ENCODE results near the gene VPS13C.
"Not testable (repeated sequence)": the region's sequence is repeated elsewhere in the genome, so short reads cannot be mapped to it uniquely, and the experiment has no call there.

The VPS13C gene

DNA sequence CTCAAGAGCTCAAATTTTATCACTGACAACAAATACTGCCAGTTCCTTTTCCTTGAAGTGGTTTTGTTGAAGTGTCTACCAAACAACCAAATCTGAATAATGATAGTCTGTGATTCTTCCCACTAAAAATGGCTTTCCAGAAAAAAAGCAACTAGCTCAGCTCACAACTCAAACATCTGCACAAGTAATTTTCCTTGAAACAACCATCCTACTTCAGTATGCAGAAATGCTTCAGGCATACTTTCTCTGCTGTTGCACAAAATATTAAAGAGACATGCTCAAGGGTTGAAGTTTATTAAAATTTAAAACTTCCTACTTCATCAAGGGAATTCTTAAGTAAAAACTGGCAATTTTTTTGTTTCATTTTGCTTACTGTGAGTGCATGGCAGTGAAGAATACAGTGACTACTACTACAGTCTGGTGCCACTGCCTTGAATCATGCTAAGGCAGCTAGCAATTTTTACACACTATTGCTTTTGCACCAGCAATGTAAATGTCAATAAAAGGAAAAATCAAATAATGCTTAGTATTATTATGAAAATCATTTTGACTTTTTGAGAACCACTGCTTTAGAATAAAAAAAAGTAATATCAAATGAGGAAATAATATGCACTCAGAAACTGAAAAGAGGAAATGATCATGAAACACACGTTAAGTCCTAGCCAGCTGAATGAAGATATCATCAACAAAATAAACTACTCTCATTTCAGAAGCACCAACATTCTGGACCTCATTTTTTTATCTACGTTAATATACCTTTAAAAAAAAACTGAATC, 33.6 kb downstream of the VPS13C start:
- DNase-seq (ENCODE audit: low read depth in 2 of 2) = no peak
- no peak overlapping the region for H3K4me3 ChIP-seq (replicated peaks in 1 of 2; ENCODE audit: low read depth in 2 of 2, low read length in 2 of 2)
- no peak for TF ChIP-seq CTCF (IDR thresholded peaks at IDR 0.05; ENCODE audit: low read depth, low read length)

- H3K4me3 ChIP-seq (replicated peaks in 1 of 2; ENCODE audit: low read depth in 2 of 2, low read length in 2 of 2) = no peak overlapping the region
- no peak for DNase-seq (ENCODE audit: low read depth in 2 of 2)
- TF ChIP-seq CTCF (IDR thresholded peaks at IDR 0.05; ENCODE audit: low read depth, low read length) = peak; percentile 46
Measured at GRCh38 chr15:62021991-62022600, 38.2 kb downstream of the VPS13C start.

GRCh38 chr15:62020576-62021160, 39.6 kb downstream of the VPS13C start:
- DNase-seq (ENCODE audit: low read depth in 2 of 2) = peak in 1 of 2 donors; percentile 50
- TF ChIP-seq CTCF (IDR thresholded peaks at IDR 0.05; ENCODE audit: low read depth, low read length) = no peak
- no peak overlapping the region for H3K4me3 ChIP-seq (replicated peaks in 1 of 2; ENCODE audit: low read depth in 2 of 2, low read length in 2 of 2)

- H3K4me3 ChIP-seq (replicated peaks in 1 of 2; ENCODE audit: low read depth in 2 of 2, low read length in 2 of 2); DNase-seq (ENCODE audit: low read depth in 2 of 2): not testable (repeated sequence)
Measured at GRCh38 chr15:62005354-62005753, 54.9 kb downstream of the VPS13C start.

GRCh38 chr15:61997786-61998185, 62.5 kb downstream of the VPS13C start:
- TF ChIP-seq CTCF (IDR thresholded peaks at IDR 0.05; ENCODE audit: low read depth, low read length) = peak; percentile 20
- no peak overlapping the region for H3K4me3 ChIP-seq (replicated peaks in 1 of 2; ENCODE audit: low read depth in 2 of 2, low read length in 2 of 2)
- DNase-seq (ENCODE audit: low read depth in 2 of 2) = peak; percentile 64 to 74

DNA sequence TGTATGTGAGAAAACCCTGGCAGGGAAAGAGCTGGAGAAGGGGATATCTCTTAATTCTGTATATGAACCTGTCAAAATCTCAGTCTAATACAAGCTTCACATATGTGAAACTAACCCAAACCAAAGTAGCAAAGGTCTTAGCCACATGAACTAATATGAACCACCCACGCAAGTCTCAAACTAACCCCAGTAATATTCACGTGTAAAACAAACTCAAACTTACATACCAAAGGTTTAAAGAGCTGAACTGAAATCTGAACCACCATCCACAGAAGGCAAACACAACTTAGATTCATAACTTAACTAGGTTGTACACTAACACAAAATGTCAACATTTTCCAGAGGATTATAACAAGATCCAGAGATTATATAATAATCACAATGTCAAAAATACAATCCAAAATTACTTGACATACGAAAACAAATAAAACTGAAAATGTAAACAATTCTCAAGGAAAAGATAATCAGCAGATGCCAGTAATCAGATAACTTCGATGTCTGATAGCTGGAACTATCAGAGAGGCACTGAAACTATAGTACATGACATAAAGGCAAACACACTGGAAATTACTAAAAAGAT, 64.1 kb downstream of the VPS13C start:
- no peak for DNase-seq (ENCODE audit: low read depth in 2 of 2)
- no peak overlapping the region for H3K4me3 ChIP-seq (replicated peaks in 1 of 2; ENCODE audit: low read depth in 2 of 2, low read length in 2 of 2)
- no peak for TF ChIP-seq CTCF (IDR thresholded peaks at IDR 0.05; ENCODE audit: low read depth, low read length)

- peak; percentile 85 to 96 for DNase-seq (ENCODE audit: low read depth in 2 of 2)
- no peak for TF ChIP-seq CTCF (IDR thresholded peaks at IDR 0.05; ENCODE audit: low read depth, low read length)
- H3K4me3 ChIP-seq (replicated peaks in 1 of 2; ENCODE audit: low read depth in 2 of 2, low read length in 2 of 2) = no peak overlapping the region
Measured at GRCh38 chr15:61994216-61994615, 66.0 kb downstream of the VPS13C start.

Data from cardiac fibroblast (primary cell).